H1 (cell line): Measurements from ENCODE around the gene PCDHA7. TPM values are rescaled to one million over a fixed set of nuclear protein-coding genes. Genes with fewer than 3 reads are reported as not detected.

ENCODE experiments used
- HDAC2 ChIP-seq, 2 experiments: fragments of 300-600 bp in 1 of 2; sonication (generic) in 1 of 2; IDR thresholded peaks; 2 replicates each; pipeline ENCODE4 v1.6.1; 2011 to 2012; ENCODE audit warnings: low read depth in 2 of 2, low read length in 2 of 2, mild to moderate bottlenecking in 2 of 2, moderate library complexity in 2 of 2, borderline replicate concordance in 1 of 2, inconsistent platforms in 1 of 2
- MAFK ChIP-seq: IDR thresholded peaks from 2 replicates; pipeline ENCODE4 v1.6.1; 2012; ENCODE audit warnings: low read depth, mild to moderate bottlenecking, improper control_type of control experiment, low read length
- POU5F1 ChIP-seq: IDR thresholded peaks from 2 replicates; pipeline ENCODE4 v1.6.1; 2011; ENCODE audit warnings: low read depth, mild to moderate bottlenecking, low read length, moderate library complexity
- RAD21 ChIP-seq, 2 experiments: IDR thresholded peaks in 1 of 2; conservative IDR thresholded peaks in 1 of 2; 2 replicates each; pipeline ENCODE4 v1.6.1; 2011; ENCODE audit warnings: low read depth in 2 of 2, low read length in 2 of 2, improper control_type of control experiment in 1 of 2, inconsistent platforms in 1 of 2, mild to moderate bottlenecking in 1 of 2, moderate library complexity in 1 of 2
- polyA plus RNA-seq, 7 experiments: library from polyadenylated mRNA; depleted of rRNA in 3 of 7; stranded (reverse) in 5 of 7; unstranded in 2 of 7; fragments of >200 nt in 5 of 7; fragments of 200-250 nt in 2 of 7; gene quantifications; 1 replicate in 5 of 7; 2 replicates in 1 of 7; 4 replicates in 1 of 7; pipeline versions ENCODE4 v1.2.1 to v1.2.3, GENCODE V29; 2011 to 2013; ENCODE audit warnings: missing spikeins in 2 of 7, mixed read lengths in 2 of 7
- total RNA-seq: library from RNA; stranded (reverse); fragmentation: NEBNext Ultra II Directional; extraction: Animal tissue kit (Norgen Biotek cat#: 25700); gene quantifications from 2 replicates; pipeline ENCODE4 v1.2.1, GENCODE V29; 2021
- TF ChIP-seq, protein P1 (sequence below): IDR thresholded peaks from 2 replicates; pipeline ENCODE4 v1.6.1; 2012; ENCODE audit warnings: inconsistent platforms
- TF ChIP-seq, protein P2 (sequence below): IDR thresholded peaks from 2 replicates; pipeline ENCODE4 v1.6.1; 2012; ENCODE audit warnings: low read length, inconsistent platforms

The PCDHA7 gene
- total and polyA plus RNA-seq, 2 of the 8 experiments (the other 6 are each of a cell fraction or from before 2014, with no cell fraction given): 0.86 to 1.6 TPM

DNA sequence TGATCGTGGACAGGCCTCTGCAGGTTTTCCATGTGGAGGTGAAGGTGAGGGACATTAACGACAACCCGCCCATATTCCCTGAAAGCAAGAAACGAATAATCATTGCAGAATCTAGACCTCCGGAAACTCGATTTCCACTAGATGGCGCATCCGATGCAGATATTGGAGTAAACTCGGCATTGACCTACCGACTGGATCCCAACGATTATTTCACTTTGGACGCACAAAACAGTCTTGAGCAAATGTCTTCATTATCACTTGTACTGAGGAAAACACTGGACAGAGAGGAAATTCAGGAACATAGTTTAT is 48.5 kb downstream of the PCDHA7 start (continued):
- peak; percentile 84 to 89 for TF ChIP-seq RAD21 (IDR thresholded peaks at IDR 0.05 in 1 of 2, conservative IDR thresholded peaks at IDR 0.05 in 1 of 2; ENCODE audit: low read depth in 2 of 2, low read length in 2 of 2)
- TF ChIP-seq MAFK: no peak
- TF ChIP-seq, protein P1, sequence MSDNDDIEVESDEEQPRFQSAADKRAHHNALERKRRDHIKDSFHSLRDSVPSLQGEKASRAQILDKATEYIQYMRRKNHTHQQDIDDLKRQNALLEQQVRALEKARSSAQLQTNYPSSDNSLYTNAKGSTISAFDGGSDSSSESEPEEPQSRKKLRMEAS: peak; percentile 22; the same call in 1 of the 2 replicates
- no peak for TF ChIP-seq HDAC2 (IDR thresholded peaks at IDR 0.05; ENCODE audit: borderline replicate concordance in 1 of 2, low read depth in 2 of 2, low read length in 2 of 2)
- TF ChIP-seq, protein P2, sequence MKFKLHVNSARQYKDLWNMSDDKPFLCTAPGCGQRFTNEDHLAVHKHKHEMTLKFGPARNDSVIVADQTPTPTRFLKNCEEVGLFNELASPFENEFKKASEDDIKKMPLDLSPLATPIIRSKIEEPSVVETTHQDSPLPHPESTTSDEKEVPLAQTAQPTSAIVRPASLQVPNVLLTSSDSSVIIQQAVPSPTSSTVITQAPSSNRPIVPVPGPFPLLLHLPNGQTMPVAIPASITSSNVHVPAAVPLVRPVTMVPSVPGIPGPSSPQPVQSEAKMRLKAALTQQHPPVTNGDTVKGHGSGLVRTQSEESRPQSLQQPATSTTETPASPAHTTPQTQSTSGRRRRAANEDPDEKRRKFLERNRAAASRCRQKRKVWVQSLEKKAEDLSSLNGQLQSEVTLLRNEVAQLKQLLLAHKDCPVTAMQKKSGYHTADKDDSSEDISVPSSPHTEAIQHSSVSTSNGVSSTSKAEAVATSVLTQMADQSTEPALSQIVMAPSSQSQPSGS: no peak
- no peak for TF ChIP-seq POU5F1
